Colonic mucosa (tissue), 4 donors: ENCODE measurements around the gene METRNL. TPM values are rescaled to one million over a fixed set of nuclear protein-coding genes. Genes with fewer than 3 reads are reported as not detected.
A peak's percentile ranks its signal among the peaks of the same experiment; 100 is the strongest.

ENCODE experiments used
- DNase-seq: peaks from one replicate; pipeline ENCODE4 v3.0.0-alpha.2; 2020
- H3K27ac ChIP-seq: fragments of 200-600 bp; one replicate; pipeline ENCODE4 v1.8.0; 2021
- H3K27me3 ChIP-seq: fragments of 200-600 bp; one replicate; pipeline ENCODE4 v1.8.0; 2021
- H3K36me3 ChIP-seq: fragments of 200-600 bp; one replicate; pipeline ENCODE4 v1.8.0; 2021
- H3K4me1 ChIP-seq: fragments of 200-600 bp; one replicate; pipeline ENCODE4 v1.8.0; 2021; ENCODE audit warnings: mild to moderate bottlenecking
- H3K4me3 ChIP-seq: fragments of 200-600 bp; one replicate; pipeline ENCODE4 v1.8.0; 2021
- H3K9ac ChIP-seq, 2 donors: one replicate each; pipeline ENCODE4 v1.7.0; 2013; ENCODE audit warnings: control low read depth in 2 of 2, low read depth in 2 of 2, low read length in 2 of 2
- H3K9me3 ChIP-seq: fragments of 200-600 bp; one replicate; pipeline ENCODE4 v1.8.0; 2021
- intact Hi-C: fragments of 100-400 bp; cut with DNase I; formaldehyde crosslinking; loops from one replicate; pipeline ENCODE4 v1.14.1; 2022
- total RNA-seq, 2 donors: library from RNA; stranded (reverse); fragmentation: NEBNext Ultra II Directional in 1 of 2; extraction: Animal tissue kit (Norgen Biotek cat#: 25700) in 1 of 2; gene quantifications; one replicate each; pipeline ENCODE4 v1.2.1, GENCODE V29; 2021
- TF ChIP-seq, protein P1 (sequence below): fragments of 200-600 bp; IDR thresholded peaks from one replicate; pipeline ENCODE4 v1.8.0; 2022; ENCODE audit warnings: antibody characterized with exemption, mild to moderate bottlenecking
- donor health status: healthy.
- donor health status: DM: no; HTN: no; CAD: no.
- donor health status: DM: no; HTN: no; CAD: no.

METRNL gene
- total RNA-seq, 2 donors from 2014 or later: 84.2 to 87.2 TPM

DNA sequence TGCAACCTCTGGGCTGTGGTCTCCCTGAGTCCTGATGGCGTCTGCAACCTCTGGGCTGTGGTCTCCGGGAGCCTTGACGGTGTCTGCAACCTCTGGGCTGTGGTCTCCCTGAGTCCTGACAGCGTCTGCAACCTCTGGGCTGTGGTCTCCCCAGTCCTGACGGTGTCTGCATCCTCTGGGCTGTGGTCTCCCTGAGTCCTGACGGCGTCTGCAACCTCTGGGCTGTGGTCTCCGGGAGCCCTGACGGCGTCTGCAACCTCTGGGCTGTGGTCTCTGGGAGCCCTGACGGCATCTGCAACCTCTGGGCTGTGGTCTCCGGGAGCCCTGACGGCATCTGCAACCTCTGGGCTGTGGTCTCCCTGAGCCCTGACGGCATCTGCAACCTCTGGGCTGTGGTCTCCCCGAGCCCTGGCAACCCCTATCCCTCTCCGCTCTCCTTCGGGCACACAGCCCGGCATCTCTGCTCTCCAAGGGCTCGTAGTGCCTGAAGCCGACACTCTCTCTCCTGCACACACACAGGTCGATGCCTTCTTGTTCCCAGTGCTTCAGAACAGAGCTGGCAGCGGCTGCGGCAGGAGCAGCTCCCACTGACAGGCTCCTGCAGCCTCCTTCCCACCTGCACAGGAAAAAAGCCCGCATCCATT is 45.6 kb downstream of the METRNL start:
- no peaks in the 10 kb centered on the region for H3K9me3 ChIP-seq
- H3K27ac ChIP-seq: no peak overlapping the region
- peak overlapping the region in 1 of 2 donors; percentile 19 for H3K9ac ChIP-seq
- no peaks in the 10 kb centered on the region for H3K27me3 ChIP-seq
- intact Hi-C loops: no loop called here
- no peak for DNase-seq
- H3K4me1 ChIP-seq: no peaks in the 10 kb centered on the region
- TF ChIP-seq, protein P1, sequence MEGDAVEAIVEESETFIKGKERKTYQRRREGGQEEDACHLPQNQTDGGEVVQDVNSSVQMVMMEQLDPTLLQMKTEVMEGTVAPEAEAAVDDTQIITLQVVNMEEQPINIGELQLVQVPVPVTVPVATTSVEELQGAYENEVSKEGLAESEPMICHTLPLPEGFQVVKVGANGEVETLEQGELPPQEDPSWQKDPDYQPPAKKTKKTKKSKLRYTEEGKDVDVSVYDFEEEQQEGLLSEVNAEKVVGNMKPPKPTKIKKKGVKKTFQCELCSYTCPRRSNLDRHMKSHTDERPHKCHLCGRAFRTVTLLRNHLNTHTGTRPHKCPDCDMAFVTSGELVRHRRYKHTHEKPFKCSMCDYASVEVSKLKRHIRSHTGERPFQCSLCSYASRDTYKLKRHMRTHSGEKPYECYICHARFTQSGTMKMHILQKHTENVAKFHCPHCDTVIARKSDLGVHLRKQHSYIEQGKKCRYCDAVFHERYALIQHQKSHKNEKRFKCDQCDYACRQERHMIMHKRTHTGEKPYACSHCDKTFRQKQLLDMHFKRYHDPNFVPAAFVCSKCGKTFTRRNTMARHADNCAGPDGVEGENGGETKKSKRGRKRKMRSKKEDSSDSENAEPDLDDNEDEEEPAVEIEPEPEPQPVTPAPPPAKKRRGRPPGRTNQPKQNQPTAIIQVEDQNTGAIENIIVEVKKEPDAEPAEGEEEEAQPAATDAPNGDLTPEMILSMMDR: no peak
- no peaks in the 10 kb centered on the region for H3K36me3 ChIP-seq
- H3K4me3 ChIP-seq: no peak overlapping the region

DNA sequence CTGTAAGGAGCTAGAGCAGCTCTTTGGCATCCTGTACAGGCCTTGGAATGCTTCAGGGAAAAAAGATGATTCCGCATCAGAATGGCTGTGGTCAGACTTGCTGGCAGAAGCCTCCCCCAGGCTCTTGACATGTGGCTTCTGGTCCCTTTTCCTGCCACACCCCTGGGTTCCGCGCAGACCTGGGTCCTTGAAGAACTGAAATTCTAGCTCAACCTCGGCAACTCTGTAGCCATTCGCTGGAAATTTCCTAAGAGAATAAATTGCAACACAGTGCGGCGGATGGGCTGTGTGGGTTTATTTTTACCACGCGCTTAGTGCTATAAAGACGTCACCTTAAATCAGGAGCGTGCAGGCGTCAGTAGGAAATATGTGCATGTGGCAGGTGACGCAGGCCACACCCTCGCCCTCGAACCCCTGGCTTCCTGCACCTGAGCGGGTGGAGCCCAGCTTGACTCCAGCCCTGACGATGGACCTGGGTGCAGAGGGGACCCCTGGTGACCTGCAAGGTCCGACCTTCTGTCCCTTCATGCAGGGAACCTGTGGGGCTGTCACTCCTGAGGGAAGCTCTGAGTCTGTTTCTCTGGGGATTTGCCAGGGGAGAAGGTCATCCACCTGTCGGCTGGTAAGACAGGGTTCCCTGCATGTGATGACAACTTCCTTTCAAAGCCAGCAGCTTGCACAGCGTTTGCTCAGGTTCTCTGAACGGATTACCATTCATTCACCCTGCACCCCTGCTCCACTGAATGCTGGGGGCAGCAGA is 46.3 kb downstream of the METRNL start:
- Histone ChIP-seq H3K27me3 (no peaks in the 10 kb centered on the region), H3K27ac (no peak overlapping the region)
- peak; percentile 43 for DNase-seq

DNA sequence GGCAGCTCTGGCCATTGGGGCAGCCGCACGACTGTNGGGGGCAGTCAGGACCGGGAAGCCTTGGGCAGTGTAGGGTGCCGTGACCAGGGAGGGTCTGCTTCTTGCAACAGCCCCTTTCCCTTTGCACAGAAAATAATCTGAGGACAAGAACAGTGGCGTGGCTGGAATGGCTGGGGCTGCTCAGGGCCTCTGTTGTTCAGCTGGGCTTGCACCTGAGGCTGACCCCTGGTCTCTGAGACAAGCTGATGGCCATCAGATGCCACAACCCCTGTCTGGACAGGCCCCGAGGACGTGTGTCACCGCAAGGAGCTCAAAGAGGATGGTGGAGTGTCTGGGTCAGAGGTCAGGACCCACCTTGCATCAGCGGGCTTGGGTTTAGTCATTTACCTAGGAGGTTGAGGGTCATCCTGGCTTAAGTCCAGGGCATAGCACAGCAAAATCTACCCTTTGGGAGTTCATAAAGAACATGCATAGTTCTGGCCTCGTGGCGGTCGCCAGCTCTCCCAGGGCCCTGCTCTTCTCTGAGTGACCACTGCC is 46.9 kb downstream of the METRNL start:
- H3K9me3 ChIP-seq: no peaks in the 10 kb centered on the region
- no peaks in the 10 kb centered on the region for H3K36me3 ChIP-seq
- intact Hi-C loops: no loop called here
- H3K27me3 ChIP-seq: no peaks in the 10 kb centered on the region
- DNase-seq: no peak
- H3K4me3 ChIP-seq: no peak overlapping the region
- H3K4me1 ChIP-seq: no peaks in the 10 kb centered on the region
- no peak overlapping the region for H3K27ac ChIP-seq
- no peak overlapping the region for H3K9ac ChIP-seq
- TF ChIP-seq, protein P1: no peak

More for the DNA sequence above, 46.3 kb downstream of the METRNL start:
- no peaks in the 10 kb centered on the region for H3K36me3 ChIP-seq
- peak overlapping the region in 1 of 2 donors; percentile 19 for H3K9ac ChIP-seq
- no peak overlapping the region for H3K4me3 ChIP-seq
- H3K9me3 ChIP-seq: no peaks in the 10 kb centered on the region
- no peaks in the 10 kb centered on the region for H3K4me1 ChIP-seq
- TF ChIP-seq, protein P1: no peak
- intact Hi-C loops: no loop called here

DNA sequence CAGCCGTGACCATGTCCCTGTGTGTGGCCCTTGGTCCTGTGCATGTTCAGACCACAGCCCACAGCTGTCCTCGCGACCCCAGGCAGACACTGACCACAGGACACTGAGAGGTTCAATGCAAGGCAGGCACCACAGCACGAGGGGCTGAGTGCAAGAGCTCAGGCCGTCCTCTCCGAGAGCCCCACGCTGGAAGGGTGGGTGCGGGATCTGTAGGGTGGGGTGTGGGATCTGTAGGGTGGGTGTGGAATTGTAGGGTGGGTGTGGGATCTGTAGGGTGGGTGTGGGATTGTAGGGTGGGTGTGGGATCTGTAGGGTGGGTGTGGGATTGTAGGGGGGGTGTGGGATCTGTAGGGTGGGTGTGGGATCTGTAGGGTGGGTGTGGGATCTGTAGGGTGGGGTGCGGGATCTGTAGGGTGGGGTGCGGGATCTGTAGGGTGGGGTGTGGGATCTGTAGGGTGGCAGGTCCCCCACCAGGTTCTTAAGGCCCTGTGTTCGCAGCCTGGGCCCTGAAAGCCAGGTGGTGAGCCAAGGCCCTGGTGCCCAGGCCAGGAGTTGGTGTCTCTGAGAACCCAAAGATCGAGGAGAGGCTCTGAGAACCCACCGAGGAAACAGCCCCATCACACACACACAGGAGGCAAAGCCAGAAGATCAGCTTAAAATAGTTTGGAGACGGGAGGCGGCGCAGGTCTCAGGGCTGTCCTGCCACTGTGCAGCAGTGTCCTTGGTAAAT is 48.2 kb downstream of the METRNL start:
- intact Hi-C loops: no loop called here
- no peaks in the 10 kb centered on the region for H3K9me3 ChIP-seq
- no peak overlapping the region for H3K27ac ChIP-seq
- H3K4me1 ChIP-seq: no peaks in the 10 kb centered on the region
- no peak for DNase-seq
- no peak overlapping the region for H3K9ac ChIP-seq
- H3K36me3 ChIP-seq: no peaks in the 10 kb centered on the region
- TF ChIP-seq, protein P1: no peak
- H3K27me3 ChIP-seq: no peaks in the 10 kb centered on the region
- no peak overlapping the region for H3K4me3 ChIP-seq
